Upper lobe of left lung (tissue), 6 donors: Measurements from ENCODE around the gene NDUFS1. TPM values are rescaled to one million over a fixed set of nuclear protein-coding genes. Genes with fewer than 3 reads are reported as not detected.

Experiments used
- ATAC-seq, 2 donors: fragments of 200-7000 bp; cut with Tn5 transposase; one replicate each; pipeline ENCODE4 v1.9.1; 2022; ENCODE audit warnings: mild to moderate bottlenecking in 2 of 2, moderate library complexity in 2 of 2; ENCODE audit not compliant: low FRiP score in 2 of 2
- DNase-seq, 2 donors: peaks; one replicate each; pipeline ENCODE4 v3.0.0-alpha.2; 2019 to 2020
- H3K27ac ChIP-seq, 4 donors: fragments of 200-600 bp; sonication (generic); one replicate each; pipeline ENCODE4 v1.5.1; 2016 to 2019
- H3K27me3 ChIP-seq, 4 donors: fragments of 200-600 bp; sonication (generic); one replicate each; pipeline ENCODE4 v1.5.1; 2017 to 2019
- H3K36me3 ChIP-seq, 4 donors: fragments of 200-600 bp; sonication (generic); one replicate each; pipeline ENCODE4 v1.5.1; 2016 to 2019
- H3K4me1 ChIP-seq, 4 donors: fragments of 200-600 bp; sonication (generic); one replicate each; pipeline ENCODE4 v1.5.1; 2018 to 2019
- H3K4me3 ChIP-seq, 4 donors: fragments of 200-600 bp; sonication (generic); one replicate each; pipeline ENCODE4 v1.5.1; 2017 to 2019; ENCODE audit warnings: mild to moderate bottlenecking in 2 of 4, moderate library complexity in 1 of 4
- H3K9me3 ChIP-seq, 4 donors: fragments of 200-600 bp; sonication (generic); one replicate each; pipeline ENCODE4 v1.5.1; 2018 to 2019
- EP300 ChIP-seq, 4 donors: sonication (generic); formaldehyde crosslinking; IDR thresholded peaks; one replicate each; pipeline ENCODE4 v1.5.1; 2017; ENCODE audit warnings: antibody characterized with exemption in 4 of 4, control low read depth in 2 of 4
- POLR2A ChIP-seq, 4 donors: fragments of 450-650 bp; IDR thresholded peaks; one replicate each; pipeline ENCODE4 v1.5.1; 2016 to 2017; ENCODE audit warnings: antibody characterized with exemption in 4 of 4, mild to moderate bottlenecking in 2 of 4
- POLR2AphosphoS5 ChIP-seq, 2 donors: sonication (generic); formaldehyde crosslinking; IDR thresholded peaks; one replicate each; pipeline ENCODE4 v1.5.1; 2017; ENCODE audit warnings: antibody characterized with exemption in 2 of 2
- WGBS, 2 donors: methylation state at CpG; one replicate each; pipeline ENCODE4 v1.1.5; 2017 to 2018; 5-methylcytosine and 5-hydroxymethylcytosine counted together
- small RNA-seq, 4 donors: library from RNA; depleted of rRNA; stranded (forward); fragments of <200 nt; gene quantifications; one replicate each; pipeline ENCODE3, GENCODE V24; 2016
- total RNA-seq, 6 donors: library from RNA; depleted of rRNA in 4 of 6; stranded (reverse); fragments of >200 nt in 4 of 6; gene quantifications; one replicate each; pipeline versions ENCODE4 v1.1.0 to v1.2.1, GENCODE V29; 2016 to 2021
- TF ChIP-seq, protein P1 (sequence below), 6 experiments: fragments of 450-650 bp in 4 of 6; fragments of 200-600 bp in 2 of 6; sonication (generic) in 2 of 6; IDR thresholded peaks; one replicate each; pipeline ENCODE4 v1.5.1; 2016 to 2019; ENCODE audit warnings: antibody characterized with exemption in 6 of 6
- donor health status: DM: no; HTN: no; CAD: no; lungs with moderate emphysema.
- donor health status: DM: no; HTN: yes; CAD: no; lungs with severe emphysema.

NDUFS1 gene
- total RNA-seq, 6 donors from 2014 or later = 27.9 to 64.0 (median 55.7) TPM

GRCh38 chr2:206075113-206075512 is 84.1 kb downstream of the NDUFS1 start:
- peaks cover 0 to 16% (median 6%) of the 10 kb centered on the region in 4 donors for H3K4me1 ChIP-seq
- DNase-seq = no peak
- no peak overlapping the region for H3K4me3 ChIP-seq
- TF ChIP-seq, protein P1, sequence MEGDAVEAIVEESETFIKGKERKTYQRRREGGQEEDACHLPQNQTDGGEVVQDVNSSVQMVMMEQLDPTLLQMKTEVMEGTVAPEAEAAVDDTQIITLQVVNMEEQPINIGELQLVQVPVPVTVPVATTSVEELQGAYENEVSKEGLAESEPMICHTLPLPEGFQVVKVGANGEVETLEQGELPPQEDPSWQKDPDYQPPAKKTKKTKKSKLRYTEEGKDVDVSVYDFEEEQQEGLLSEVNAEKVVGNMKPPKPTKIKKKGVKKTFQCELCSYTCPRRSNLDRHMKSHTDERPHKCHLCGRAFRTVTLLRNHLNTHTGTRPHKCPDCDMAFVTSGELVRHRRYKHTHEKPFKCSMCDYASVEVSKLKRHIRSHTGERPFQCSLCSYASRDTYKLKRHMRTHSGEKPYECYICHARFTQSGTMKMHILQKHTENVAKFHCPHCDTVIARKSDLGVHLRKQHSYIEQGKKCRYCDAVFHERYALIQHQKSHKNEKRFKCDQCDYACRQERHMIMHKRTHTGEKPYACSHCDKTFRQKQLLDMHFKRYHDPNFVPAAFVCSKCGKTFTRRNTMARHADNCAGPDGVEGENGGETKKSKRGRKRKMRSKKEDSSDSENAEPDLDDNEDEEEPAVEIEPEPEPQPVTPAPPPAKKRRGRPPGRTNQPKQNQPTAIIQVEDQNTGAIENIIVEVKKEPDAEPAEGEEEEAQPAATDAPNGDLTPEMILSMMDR (IDR thresholded peaks at IDR 0.05) = no peak
- TF ChIP-seq POLR2AphosphoS5 (IDR thresholded peaks at IDR 0.05) (no peak), EP300 (IDR thresholded peaks at IDR 0.05) (no peak), POLR2A (IDR thresholded peaks at IDR 0.05) (no peak)
- H3K27ac ChIP-seq = no peak overlapping the region
- no peaks in the 10 kb centered on the region for H3K36me3 ChIP-seq
- ATAC-seq = no peak
- WGBS, 2 donors = 94 to 97% methylated on average over 1 of the region's 1 CpG
- no peaks in the 10 kb centered on the region for H3K9me3 ChIP-seq
- H3K27me3 ChIP-seq = no peaks in the 10 kb centered on the region

- TF ChIP-seq, protein P1 (IDR thresholded peaks at IDR 0.05) = no peak
- TF ChIP-seq POLR2A (IDR thresholded peaks at IDR 0.05) (no peak), POLR2AphosphoS5 (IDR thresholded peaks at IDR 0.05) (no peak), EP300 (IDR thresholded peaks at IDR 0.05) (no peak)
- no peak for ATAC-seq
Observed at GRCh38 chr2:206071807-206072206, 87.4 kb downstream of the NDUFS1 start.

DNA sequence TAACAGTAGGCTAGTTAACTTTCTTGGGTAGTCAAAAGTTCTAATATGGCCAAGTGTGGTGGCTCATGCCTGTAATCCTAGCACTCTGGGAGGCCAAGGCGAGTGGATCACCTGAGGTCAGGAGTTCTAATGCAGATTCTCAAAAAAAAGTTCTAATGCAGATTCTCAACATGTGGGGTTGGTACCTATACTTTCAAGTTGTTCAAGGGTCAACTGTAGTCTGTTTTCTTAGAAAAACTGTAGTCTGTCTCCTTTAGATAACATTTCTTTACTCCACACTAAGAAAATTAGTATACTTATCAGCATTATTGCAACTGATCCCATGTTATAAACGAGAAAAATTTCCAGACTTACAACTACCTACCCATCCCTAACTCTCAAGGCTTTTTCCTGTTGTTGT is 89.8 kb downstream of the NDUFS1 start:
- Histone ChIP-seq H3K27ac (no peak overlapping the region), H3K4me3 (no peak overlapping the region), H3K4me1 (peaks cover 0 to 10% (median 2%) of the 10 kb centered on the region in 4 donors), H3K9me3 (no peaks in the 10 kb centered on the region), H3K36me3 (no peaks in the 10 kb centered on the region), H3K27me3 (no peaks in the 10 kb centered on the region)
- no peak for ATAC-seq
- no peak for DNase-seq
- 93 to 95% methylated on average over 2 of the region's 2 CpGs for WGBS, 2 donors
- TF ChIP-seq POLR2A (IDR thresholded peaks at IDR 0.05) = no peak
- no peak for TF ChIP-seq EP300 (IDR thresholded peaks at IDR 0.05)
- TF ChIP-seq POLR2AphosphoS5 (IDR thresholded peaks at IDR 0.05) = no peak
- TF ChIP-seq, protein P1 (IDR thresholded peaks at IDR 0.05) = no peak

More at GRCh38 chr2:206071807-206072206, 87.4 kb downstream of the NDUFS1 start:
- WGBS, 2 donors = 67 to 68% methylated on average over 1 of the region's 1 CpG
- Histone ChIP-seq H3K4me3 (no peak overlapping the region), H3K4me1 (peaks cover 0 to 10% (median 2%) of the 10 kb centered on the region in 4 donors), H3K27me3 (no peaks in the 10 kb centered on the region), H3K27ac (no peak overlapping the region), H3K9me3 (no peaks in the 10 kb centered on the region), H3K36me3 (no peaks in the 10 kb centered on the region)
- no peak for DNase-seq

DNA sequence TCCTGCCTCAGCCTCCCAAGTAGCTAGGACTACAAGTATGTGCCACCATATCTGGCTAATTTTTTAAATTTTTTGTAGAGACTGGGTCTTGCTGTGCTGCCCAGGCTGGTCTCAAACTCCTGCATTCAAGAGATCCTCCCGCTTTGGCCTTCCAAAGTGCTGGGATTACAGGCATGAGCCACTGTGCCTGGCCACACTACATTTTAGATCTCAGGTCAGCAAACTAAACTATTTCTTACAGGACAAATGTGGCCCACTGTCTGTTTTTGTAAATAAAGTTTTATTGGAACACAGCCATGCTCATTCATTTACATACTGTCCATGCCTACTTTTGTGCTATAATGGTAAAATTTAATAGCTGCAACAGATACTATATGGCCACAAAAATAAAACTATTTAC is 91.0 kb downstream of the NDUFS1 start:
- H3K4me1 ChIP-seq = peaks cover 0 to 10% (median 2%) of the 10 kb centered on the region in 4 donors
- WGBS, 2 donors = 100% methylated on average over 1 of the region's 1 CpG
- DNase-seq (no peak), ATAC-seq (no peak)
- TF ChIP-seq, protein P1 (IDR thresholded peaks at IDR 0.05) = no peak
- TF ChIP-seq POLR2A (IDR thresholded peaks at IDR 0.05) = no peak
- TF ChIP-seq EP300 (IDR thresholded peaks at IDR 0.05) = no peak
- TF ChIP-seq POLR2AphosphoS5 (IDR thresholded peaks at IDR 0.05) = no peak
- H3K27ac ChIP-seq = no peak overlapping the region
- no peaks in the 10 kb centered on the region for H3K9me3 ChIP-seq
- H3K4me3 ChIP-seq = no peak overlapping the region
- H3K27me3 ChIP-seq = no peaks in the 10 kb centered on the region
- H3K36me3 ChIP-seq = no peaks in the 10 kb centered on the region

Small RNA genes lying within 50 kb of the gene (small RNA-seq; reads per million reads assigned to genes)
- gene RF00134 (0 reads per million in 4 donors), gene RF02271 (0 reads per million in 4 donors), gene SNORA41 (0 reads per million in 4 donors), gene SNORD51 (0.06 to 0.14 (median 0.09) reads per million in 4 donors)

Other genes starting within 250 kb of the NDUFS1 start
- 10 to 100 TPM; 13.0 to 50.3 (median 21.9) TPM for gene INO80D, start 73.3 kb downstream of the NDUFS1 start, total RNA-seq
- 100 to 1,000 TPM; 100 to 438 (median 260) TPM for gene EEF1B2, start 451 bp upstream of the NDUFS1 start, total RNA-seq
- 10 to 100 TPM in 1 of 6 donors, 1 to 10 TPM in 5; 2.2 to 11.7 (median 6.2) TPM for gene ZDBF2, start 115.2 kb upstream of the NDUFS1 start, total RNA-seq